NB4 (cell line): ENCODE results near the gene RPRD2.

Source experiments
- DNase-seq: peaks from one replicate; pipeline ENCODE4 v3.0.0; 2010; ENCODE audit warnings: low read depth
- H3K4me3 ChIP-seq: one replicate; pipeline ENCODE4 v1.5.1; 2011; ENCODE audit warnings: mild to moderate bottlenecking, low read depth, low read length, moderate library complexity
- MYC ChIP-seq: IDR thresholded peaks from 2 replicates; pipeline ENCODE4 v1.6.1; 2011; ENCODE audit warnings: low read depth, low read length
- POLR2A ChIP-seq: IDR thresholded peaks from 2 replicates; pipeline ENCODE4 v1.6.1; 2011; ENCODE audit warnings: mild to moderate bottlenecking; ENCODE audit not compliant: insufficient read length; ENCODE audit errors: extremely low read depth
- TF ChIP-seq, protein P1 (sequence below): IDR thresholded peaks from 2 replicates; pipeline ENCODE4 v1.6.1; 2011; ENCODE audit warnings: low read depth, low read length
- TF ChIP-seq, protein P2 (sequence below): IDR thresholded peaks from one replicate; pipeline ENCODE4 v1.5.1; 2012; ENCODE audit warnings: low read depth, low read length

Gene RPRD2

DNA sequence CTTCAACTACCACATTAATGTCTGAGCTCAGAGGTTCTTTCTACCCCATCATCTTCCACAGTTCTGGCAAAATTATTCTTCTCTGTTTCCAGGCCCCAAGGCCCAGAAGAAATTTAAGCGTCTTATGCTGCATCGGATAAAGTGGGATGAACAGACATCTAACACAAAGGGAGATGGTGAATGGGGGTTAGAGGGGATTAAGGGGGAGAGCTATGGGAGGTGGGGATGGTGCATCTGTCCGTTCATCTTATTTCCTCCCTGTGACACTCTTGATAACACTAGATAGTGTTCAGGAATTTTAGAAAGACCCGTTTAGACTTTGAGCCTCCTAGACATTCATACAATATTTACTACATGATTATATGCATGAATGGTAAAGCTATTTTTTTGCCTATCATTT lies 17.6 kb upstream of the RPRD2 start:
- no peak overlapping the region for H3K4me3 ChIP-seq
- no peak for DNase-seq
- TF ChIP-seq, protein P1, sequence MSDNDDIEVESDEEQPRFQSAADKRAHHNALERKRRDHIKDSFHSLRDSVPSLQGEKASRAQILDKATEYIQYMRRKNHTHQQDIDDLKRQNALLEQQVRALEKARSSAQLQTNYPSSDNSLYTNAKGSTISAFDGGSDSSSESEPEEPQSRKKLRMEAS: no peak
- TF ChIP-seq, protein P2, sequence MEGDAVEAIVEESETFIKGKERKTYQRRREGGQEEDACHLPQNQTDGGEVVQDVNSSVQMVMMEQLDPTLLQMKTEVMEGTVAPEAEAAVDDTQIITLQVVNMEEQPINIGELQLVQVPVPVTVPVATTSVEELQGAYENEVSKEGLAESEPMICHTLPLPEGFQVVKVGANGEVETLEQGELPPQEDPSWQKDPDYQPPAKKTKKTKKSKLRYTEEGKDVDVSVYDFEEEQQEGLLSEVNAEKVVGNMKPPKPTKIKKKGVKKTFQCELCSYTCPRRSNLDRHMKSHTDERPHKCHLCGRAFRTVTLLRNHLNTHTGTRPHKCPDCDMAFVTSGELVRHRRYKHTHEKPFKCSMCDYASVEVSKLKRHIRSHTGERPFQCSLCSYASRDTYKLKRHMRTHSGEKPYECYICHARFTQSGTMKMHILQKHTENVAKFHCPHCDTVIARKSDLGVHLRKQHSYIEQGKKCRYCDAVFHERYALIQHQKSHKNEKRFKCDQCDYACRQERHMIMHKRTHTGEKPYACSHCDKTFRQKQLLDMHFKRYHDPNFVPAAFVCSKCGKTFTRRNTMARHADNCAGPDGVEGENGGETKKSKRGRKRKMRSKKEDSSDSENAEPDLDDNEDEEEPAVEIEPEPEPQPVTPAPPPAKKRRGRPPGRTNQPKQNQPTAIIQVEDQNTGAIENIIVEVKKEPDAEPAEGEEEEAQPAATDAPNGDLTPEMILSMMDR: no peak
- TF ChIP-seq POLR2A (no peak), MYC (no peak)

DNA sequence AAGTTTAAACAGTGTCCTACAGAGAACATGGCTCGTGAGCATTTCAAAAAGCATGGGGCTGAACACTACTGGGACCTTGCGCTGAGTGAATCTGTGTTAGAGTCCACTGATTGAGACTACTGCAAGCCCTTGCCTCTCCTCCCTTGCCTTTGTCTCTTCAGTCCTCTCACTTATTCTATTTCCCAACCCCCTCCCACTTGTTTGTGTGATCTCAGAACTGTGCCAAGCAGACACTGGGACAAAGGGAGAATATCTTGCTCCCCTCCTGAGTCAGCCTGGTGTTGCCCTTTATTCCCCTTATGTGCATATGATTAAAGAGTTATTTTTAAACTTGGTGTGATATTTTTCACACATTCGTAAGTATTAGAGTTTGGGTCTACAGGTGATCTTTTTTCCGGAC lies 11.1 kb upstream of the RPRD2 start:
- DNase-seq: no peak
- H3K4me3 ChIP-seq: no peak overlapping the region
- TF ChIP-seq, protein P2: no peak
- TF ChIP-seq MYC: no peak
- TF ChIP-seq, protein P1: no peak

DNA sequence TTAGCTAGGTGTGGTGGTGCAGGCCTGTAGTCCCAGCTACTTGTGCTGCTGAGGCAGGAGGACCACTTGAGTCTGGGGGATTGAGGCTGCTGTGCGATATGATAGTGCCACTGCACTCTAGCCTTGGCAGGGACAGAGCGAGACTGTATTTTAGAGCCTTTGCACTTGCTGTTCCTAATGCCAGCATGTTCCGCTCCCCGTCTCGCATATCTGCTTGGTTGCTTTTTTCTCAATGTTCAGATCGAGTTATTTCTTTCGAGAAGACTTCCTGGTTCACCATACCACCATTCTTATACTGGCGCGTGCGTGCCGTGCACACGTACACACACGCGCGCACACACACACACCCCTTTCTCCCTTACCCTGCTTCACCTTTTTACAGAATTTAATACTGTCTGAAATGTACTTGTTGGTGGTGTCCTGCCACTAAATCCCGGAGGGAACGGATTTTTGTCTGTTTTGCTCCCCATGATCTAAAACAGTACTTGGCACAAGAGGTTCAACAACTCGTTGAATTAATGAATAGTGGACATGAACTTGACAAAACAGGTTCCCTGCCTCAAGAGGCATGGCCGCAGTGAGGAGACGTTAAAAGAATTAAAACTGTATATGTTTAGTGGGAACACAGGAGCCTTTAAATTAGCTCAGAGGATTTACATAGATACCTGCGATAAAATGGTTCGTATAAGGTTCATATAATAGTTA lies 1.1 kb upstream of the RPRD2 start:
- H3K4me3 ChIP-seq: peak overlapping the region; percentile 98
- TF ChIP-seq, protein P1: no peak
- TF ChIP-seq POLR2A: no peak
- no peak for DNase-seq

DNA sequence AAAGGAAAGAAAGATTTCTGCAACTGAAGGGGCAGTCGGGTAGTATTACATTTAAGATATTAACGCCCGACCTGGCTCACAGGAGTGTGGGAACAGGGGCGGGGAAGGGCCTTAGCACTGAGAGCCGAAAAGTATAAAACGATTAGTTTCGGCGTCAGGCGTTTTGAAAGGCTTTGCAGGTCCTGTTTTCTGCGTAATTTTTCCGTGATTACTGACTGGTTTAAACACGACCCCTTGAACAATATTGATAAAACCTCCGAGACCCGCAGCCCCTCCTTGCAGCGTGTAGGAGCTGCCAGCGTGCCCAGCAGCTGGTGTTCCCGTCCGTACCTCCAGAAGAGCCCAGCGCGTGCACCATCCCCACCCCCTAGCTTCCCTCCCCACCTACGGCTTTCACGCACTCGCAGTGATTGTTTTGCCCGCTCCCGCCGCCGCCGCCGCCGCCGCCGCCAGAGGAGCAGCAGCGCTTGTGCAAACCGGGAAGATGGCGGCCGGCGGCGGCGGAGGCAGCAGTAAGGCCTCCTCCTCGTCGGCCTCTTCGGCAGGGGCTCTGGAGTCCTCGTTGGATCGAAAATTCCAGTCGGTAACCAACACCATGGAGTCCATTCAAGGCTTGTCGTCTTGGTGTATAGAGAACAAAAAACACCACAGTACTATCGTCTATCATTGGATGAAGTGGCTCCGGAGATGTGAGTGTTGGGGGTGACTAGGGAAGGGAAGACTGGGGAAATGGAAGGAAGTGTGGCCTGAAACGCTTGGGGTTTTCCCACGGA lies 470 bp downstream of the RPRD2 start:
- peak; percentile 85 for DNase-seq
- H3K4me3 ChIP-seq: peak overlapping the region; percentile 98
- peak; percentile 17 for TF ChIP-seq POLR2A
- TF ChIP-seq MYC: no peak
- TF ChIP-seq, protein P1: no peak
- TF ChIP-seq, protein P2: no peak

DNA sequence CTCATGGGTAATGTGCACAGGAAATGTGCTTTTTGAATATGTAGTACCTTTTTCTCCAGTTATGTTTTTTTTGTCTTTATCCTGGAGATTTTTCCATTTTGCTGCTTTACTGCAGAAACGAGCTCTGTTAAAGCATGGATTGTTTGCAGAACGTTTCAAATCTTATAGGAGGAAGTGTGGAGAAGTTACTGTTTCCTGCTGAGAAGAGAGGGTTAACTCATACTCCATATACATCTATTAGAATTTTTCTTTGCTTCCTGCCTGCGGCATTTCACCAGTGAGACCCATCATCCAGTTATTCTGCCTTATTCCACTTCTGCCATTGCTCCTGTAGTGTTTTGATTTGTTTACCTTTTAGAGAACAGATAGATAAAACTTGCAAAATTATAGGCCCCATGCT lies 2.0 kb downstream of the RPRD2 start:
- H3K4me3 ChIP-seq: peak overlapping the region; percentile 98
- peak; percentile 53 for DNase-seq
- TF ChIP-seq, protein P1: no peak
- TF ChIP-seq, protein P2: no peak
- TF ChIP-seq MYC (peak; percentile 29; the same call in 1 of the 2 replicates), POLR2A (no peak)
